ENCODE results near the gene NUDT3.
"Not testable (repeated sequence)": the region's sequence is repeated elsewhere in the genome, so short reads cannot be mapped to it uniquely, and the experiment has no call there.

The NUDT3 gene

GRCh38 chr6:34375833-34376232 lies 16.6 kb downstream of the NUDT3 start:
- FAIRE-seq (no peak), DNase-seq (ENCODE audit: insufficient read length, low spot score) (no peak)

GRCh38 chr6:34374508-34374907 lies 18.0 kb downstream of the NUDT3 start:
- no peak for TF ChIP-seq POLR2A (IDR thresholded peaks at IDR 0.05; ENCODE audit: low read depth, low read length)
- no peak for TF ChIP-seq POU2F2 (IDR thresholded peaks at IDR 0.05; ENCODE audit: low read depth, low read length)
- TF ChIP-seq POLR2AphosphoS5 (IDR thresholded peaks at IDR 0.05; ENCODE audit: low read depth, low read length), result no peak
- no peak for TF ChIP-seq TAF1 (IDR thresholded peaks at IDR 0.05; ENCODE audit: low read depth, low read length)
- no peak for TF ChIP-seq SPI1 (IDR thresholded peaks at IDR 0.05; ENCODE audit: low read depth, low read length)
- no peak for TF ChIP-seq PAX5 (IDR thresholded peaks at IDR 0.05; ENCODE audit: insufficient read depth, low read length, severe bottlenecking)
- no peak for FAIRE-seq
- no peak for DNase-seq (ENCODE audit: insufficient read length, low spot score)

More at GRCh38 chr6:34375833-34376232, 16.6 kb downstream of the NUDT3 start:
- TF ChIP-seq POLR2AphosphoS5 (IDR thresholded peaks at IDR 0.05; ENCODE audit: low read depth, low read length) (no peak), POU2F2 (IDR thresholded peaks at IDR 0.05; ENCODE audit: low read depth, low read length) (no peak)

- no peak for FAIRE-seq
- no peak for DNase-seq (ENCODE audit: insufficient read length, low spot score)
- peak; percentile 90 for TF ChIP-seq SPI1 (IDR thresholded peaks at IDR 0.05; ENCODE audit: low read depth, low read length)
- TF ChIP-seq PAX5 (IDR thresholded peaks at IDR 0.05; ENCODE audit: insufficient read depth, low read length, severe bottlenecking), result no peak
Measured at GRCh38 chr6:34374069-34374468, 18.4 kb downstream of the NUDT3 start.

- DNase-seq (ENCODE audit: insufficient read length, low spot score) (no peak), FAIRE-seq (no peak)
- TF ChIP-seq POLR2AphosphoS5 (IDR thresholded peaks at IDR 0.05; ENCODE audit: low read depth, low read length) (no peak), POLR2A (IDR thresholded peaks at IDR 0.05; ENCODE audit: low read depth, low read length) (no peak)
Measured at GRCh38 chr6:34373511-34373910, 19.0 kb downstream of the NUDT3 start.

- not testable (repeated sequence) for FAIRE-seq; DNase-seq (ENCODE audit: insufficient read length, low spot score)
Measured at GRCh38 chr6:34371865-34372264, 20.6 kb downstream of the NUDT3 start.

- TF ChIP-seq SPI1 (IDR thresholded peaks at IDR 0.05; ENCODE audit: low read depth, low read length) (no peak), POLR2AphosphoS5 (IDR thresholded peaks at IDR 0.05; ENCODE audit: low read depth, low read length) (no peak), POLR2A (IDR thresholded peaks at IDR 0.05; ENCODE audit: low read depth, low read length) (no peak), POU2F2 (IDR thresholded peaks at IDR 0.05; ENCODE audit: low read depth, low read length) (no peak), PAX5 (IDR thresholded peaks at IDR 0.05; ENCODE audit: insufficient read depth, low read length, severe bottlenecking) (no peak), TAF1 (IDR thresholded peaks at IDR 0.05; ENCODE audit: low read depth, low read length) (no peak)
- DNase-seq (ENCODE audit: insufficient read length, low spot score) (no peak), FAIRE-seq (no peak)
Measured at GRCh38 chr6:34370361-34370760, 22.1 kb downstream of the NUDT3 start.

GRCh38 chr6:34369385-34369784 lies 23.1 kb downstream of the NUDT3 start:
- TF ChIP-seq SPI1 (IDR thresholded peaks at IDR 0.05; ENCODE audit: low read depth, low read length) (no peak), POLR2AphosphoS5 (IDR thresholded peaks at IDR 0.05; ENCODE audit: low read depth, low read length) (no peak), TAF1 (IDR thresholded peaks at IDR 0.05; ENCODE audit: low read depth, low read length) (no peak), POU2F2 (IDR thresholded peaks at IDR 0.05; ENCODE audit: low read depth, low read length) (no peak), POLR2A (IDR thresholded peaks at IDR 0.05; ENCODE audit: low read depth, low read length) (no peak), PAX5 (IDR thresholded peaks at IDR 0.05; ENCODE audit: insufficient read depth, low read length, severe bottlenecking) (no peak)
- no peak for FAIRE-seq

GRCh38 chr6:34366639-34366921 lies 25.9 kb downstream of the NUDT3 start:
- DNase-seq (ENCODE audit: insufficient read length, low spot score) (no peak), FAIRE-seq (no peak)
- TF ChIP-seq POU2F2 (IDR thresholded peaks at IDR 0.05; ENCODE audit: low read depth, low read length) (no peak), TAF1 (IDR thresholded peaks at IDR 0.05; ENCODE audit: low read depth, low read length) (no peak), POLR2AphosphoS5 (IDR thresholded peaks at IDR 0.05; ENCODE audit: low read depth, low read length) (no peak), PAX5 (IDR thresholded peaks at IDR 0.05; ENCODE audit: insufficient read depth, low read length, severe bottlenecking) (no peak), SPI1 (IDR thresholded peaks at IDR 0.05; ENCODE audit: low read depth, low read length) (no peak), POLR2A (IDR thresholded peaks at IDR 0.05; ENCODE audit: low read depth, low read length) (no peak)

More at GRCh38 chr6:34369385-34369784, 23.1 kb downstream of the NUDT3 start:
- no peak for DNase-seq (ENCODE audit: insufficient read length, low spot score)

- not testable (repeated sequence) for FAIRE-seq; DNase-seq (ENCODE audit: insufficient read length, low spot score)
Measured at GRCh38 chr6:34365781-34366638, 26.5 kb downstream of the NUDT3 start.

GRCh38 chr6:34363681-34364075 lies 28.8 kb downstream of the NUDT3 start:
- not testable (repeated sequence) for DNase-seq (ENCODE audit: insufficient read length, low spot score)

GRCh38 chr6:34362909-34363680 lies 29.4 kb downstream of the NUDT3 start:
- FAIRE-seq (peak; percentile 84), DNase-seq (ENCODE audit: insufficient read length, low spot score) (peak; percentile 22)
- TF ChIP-seq PAX5 (IDR thresholded peaks at IDR 0.05; ENCODE audit: insufficient read depth, low read length, severe bottlenecking) (no peak), POLR2AphosphoS5 (IDR thresholded peaks at IDR 0.05; ENCODE audit: low read depth, low read length) (no peak), SPI1 (IDR thresholded peaks at IDR 0.05; ENCODE audit: low read depth, low read length) (no peak), POLR2A (IDR thresholded peaks at IDR 0.05; ENCODE audit: low read depth, low read length) (no peak), POU2F2 (IDR thresholded peaks at IDR 0.05; ENCODE audit: low read depth, low read length) (no peak; the same call in 1 of the 2 replicates), TAF1 (IDR thresholded peaks at IDR 0.05; ENCODE audit: low read depth, low read length) (no peak)

More at GRCh38 chr6:34363681-34364075, 28.8 kb downstream of the NUDT3 start:
- FAIRE-seq, result not testable (repeated sequence)
